ENCODE results near the gene KIAA0232.

DNA sequence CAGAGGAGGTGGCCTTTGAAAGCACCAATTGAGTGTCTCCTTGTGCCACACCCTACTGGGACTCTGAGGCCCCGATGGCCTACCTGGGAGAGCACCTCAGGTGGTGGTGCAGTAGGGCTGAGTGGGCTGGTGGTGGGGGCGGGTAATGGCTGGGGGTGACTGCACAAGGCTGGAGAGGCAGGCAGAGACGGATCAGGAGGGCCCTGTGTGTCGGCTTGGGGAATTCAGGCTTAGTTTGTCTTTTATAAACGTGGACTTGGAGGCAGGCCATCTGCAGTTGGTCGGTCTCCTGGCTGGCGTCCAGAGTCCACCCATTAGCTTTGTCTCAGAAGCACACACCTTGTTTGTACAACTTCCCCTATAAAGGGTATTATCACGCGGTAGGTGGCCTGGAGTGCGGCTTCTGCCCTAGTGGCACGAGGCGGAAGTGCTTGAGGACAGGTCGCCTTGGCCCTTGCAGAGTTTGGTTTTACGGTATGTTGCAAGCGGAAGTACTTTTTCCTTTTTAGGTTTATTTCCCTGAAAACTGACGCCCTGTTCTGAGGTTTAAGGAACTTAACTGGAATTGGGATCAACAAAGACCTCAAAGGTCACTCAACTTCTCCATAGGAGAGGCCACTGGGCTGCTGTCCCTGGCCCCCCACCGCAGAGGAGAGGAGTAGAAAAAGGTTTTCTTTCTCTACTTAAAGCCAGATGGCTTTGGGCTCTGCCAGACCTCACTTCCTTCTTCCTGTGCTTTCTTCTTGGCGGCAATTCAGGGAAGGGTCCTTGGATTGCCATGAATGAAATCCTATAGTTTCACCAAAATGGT is 135.1 kb downstream of the KIAA0232 start:
- TF ChIP-seq CTCF (IDR thresholded peaks at IDR 0.05) (no peak), POLR2A (IDR thresholded peaks at IDR 0.05) (no peak)
